ENCODE measurements around the gene UMAD1. TPM values are rescaled to one million over a fixed set of nuclear protein-coding genes. Genes with fewer than 3 reads are reported as not detected.

UMAD1 gene
- total RNA-seq, 4 donors from 2014 or later: 39.4 to 46.4 (median 44.0) TPM

GRCh38 chr7:7922684-7923385 is 282.3 kb downstream of the UMAD1 start:
- Histone ChIP-seq H3K4me3 (replicated peaks in 1 of 3) (no peak overlapping the region), H3K36me3 (no peaks in the 10 kb centered on the region), H3K27ac (peak overlapping the region; percentile 80 to 82 (median 81)), H3K9me3 (no peaks in the 10 kb centered on the region), H3K4me1 (peaks cover 48 to 57% of the 10 kb centered on the region in 2 donors), H3K27me3 (no peaks in the 10 kb centered on the region)
- WGBS, 2 donors: 23 to 28% methylated on average over 7 of the region's 7 CpGs
- no peak for DNase-seq
- intact Hi-C loops (cut with DNase I): no loop called here
- no peak for TF ChIP-seq CTCF (IDR thresholded peaks at IDR 0.05)
- TF ChIP-seq POLR2A (IDR thresholded peaks at IDR 0.05): no peak

GRCh38 chr7:7923818-7924217 is 283.3 kb downstream of the UMAD1 start:
- Histone ChIP-seq H3K4me3 (replicated peaks in 1 of 3) (no peak overlapping the region), H3K27me3 (no peaks in the 10 kb centered on the region), H3K27ac (peak overlapping the region in 2 of 3 donors; percentile 81 to 82), H3K4me1 (peaks cover 44 to 55% of the 10 kb centered on the region in 2 donors), H3K36me3 (no peaks in the 10 kb centered on the region), H3K9me3 (no peaks in the 10 kb centered on the region)
- intact Hi-C loops (cut with DNase I): no loop called here
- TF ChIP-seq POLR2A (IDR thresholded peaks at IDR 0.05): no peak
- TF ChIP-seq CTCF (IDR thresholded peaks at IDR 0.05): no peak
- DNase-seq: no peak
- WGBS, 2 donors: 77 to 85% methylated on average over 1 of the region's 1 CpG

GRCh38 chr7:7924303-7924702 is 283.8 kb downstream of the UMAD1 start:
- Histone ChIP-seq H3K27me3 (no peaks in the 10 kb centered on the region), H3K4me3 (replicated peaks in 1 of 3) (no peak overlapping the region), H3K4me1 (peaks cover 39 to 50% of the 10 kb centered on the region in 2 donors), H3K36me3 (no peaks in the 10 kb centered on the region), H3K9me3 (no peaks in the 10 kb centered on the region), H3K27ac (peak overlapping the region in 1 of 3 donors; percentile 82)
- intact Hi-C loops (cut with DNase I): no loop called here
- DNase-seq: no peak
- TF ChIP-seq POLR2A (IDR thresholded peaks at IDR 0.05) (no peak), CTCF (IDR thresholded peaks at IDR 0.05) (no peak)

Small RNA genes within 50 kb of the gene (small RNA-seq; reads per million reads assigned to genes)
- not detected for gene RNU6-534P

Other genes with a start within 250 kb of the UMAD1 start
- gene COL28A1, start 104.9 kb upstream of the UMAD1 start, total RNA-seq: 1 to 10 TPM in 2 of 4 donors, under 1 TPM in 2; 0.54 to 1.9 (median 0.97) TPM
- 10 to 100 TPM; 37.2 to 48.7 (median 42.6) TPM for gene MIOS, start 73.9 kb upstream of the UMAD1 start, total RNA-seq
- 10 to 100 TPM; 21.9 to 39.1 (median 31.3) TPM for gene RPA3, start 77.9 kb downstream of the UMAD1 start, total RNA-seq

All from thyroid gland (tissue), 4 donors.